ENCODE results near the gene CEPT1. TPM values are rescaled to one million over a fixed set of nuclear protein-coding genes. Genes with fewer than 3 reads are reported as not detected.

Gene CEPT1
- total and polyA plus RNA-seq, 9 of the 15 experiments (the other 6 are each of a cell fraction or from before 2014, with no cell fraction given) = 24.4 to 72.6 (median 42.4) TPM

- no peak for TF ChIP-seq ZNF407 (IDR thresholded peaks at IDR 0.05; ENCODE audit: low read depth)
- TF ChIP-seq SRSF7 (optimal IDR thresholded peaks at IDR 0.05; ENCODE audit: low read depth, low read length) = no peak
- TF ChIP-seq KLF6 (CRISPR knock-in tag; IDR thresholded peaks at IDR 0.05; ENCODE audit: borderline replicate concordance) = peak; percentile 94
- no peak for TF ChIP-seq SP2 (IDR thresholded peaks at IDR 0.05; ENCODE audit: extremely low read depth, low read depth, low read length, poor library complexity, severe bottlenecking)
- TF ChIP-seq SAP30 (IDR thresholded peaks at IDR 0.05; ENCODE audit: borderline replicate concordance, insufficient read depth, low read depth, low read length, poor library complexity, severe bottlenecking) = no peak
- no peak for TF ChIP-seq ZBTB33 (CRISPR knock-in tag; IDR thresholded peaks at IDR 0.05)
- no peak for TF ChIP-seq HLTF (IDR thresholded peaks at IDR 0.05)
- no peak for TF ChIP-seq SLC30A9 (CRISPR knock-in tag; IDR thresholded peaks at IDR 0.05)
- no peak for TF ChIP-seq RBM34 (IDR thresholded peaks at IDR 0.05; ENCODE audit: borderline replicate concordance, insufficient read depth, low read length)
- TF ChIP-seq ZNF444 (CRISPR knock-in tag; IDR thresholded peaks at IDR 0.05) = no peak
- TF ChIP-seq KLF1 (tag; IDR thresholded peaks at IDR 0.05) = peak; percentile 92
- TF ChIP-seq ZNF695 (CRISPR knock-in tag; IDR thresholded peaks at IDR 0.05) = no peak
- TF ChIP-seq XRCC4 (IDR thresholded peaks at IDR 0.05; ENCODE audit: extremely low read depth, insufficient read depth, insufficient read length) = no peak
- no peak for TF ChIP-seq FOXJ3 (CRISPR knock-in tag; IDR thresholded peaks at IDR 0.05)
- TF ChIP-seq, protein P1, sequence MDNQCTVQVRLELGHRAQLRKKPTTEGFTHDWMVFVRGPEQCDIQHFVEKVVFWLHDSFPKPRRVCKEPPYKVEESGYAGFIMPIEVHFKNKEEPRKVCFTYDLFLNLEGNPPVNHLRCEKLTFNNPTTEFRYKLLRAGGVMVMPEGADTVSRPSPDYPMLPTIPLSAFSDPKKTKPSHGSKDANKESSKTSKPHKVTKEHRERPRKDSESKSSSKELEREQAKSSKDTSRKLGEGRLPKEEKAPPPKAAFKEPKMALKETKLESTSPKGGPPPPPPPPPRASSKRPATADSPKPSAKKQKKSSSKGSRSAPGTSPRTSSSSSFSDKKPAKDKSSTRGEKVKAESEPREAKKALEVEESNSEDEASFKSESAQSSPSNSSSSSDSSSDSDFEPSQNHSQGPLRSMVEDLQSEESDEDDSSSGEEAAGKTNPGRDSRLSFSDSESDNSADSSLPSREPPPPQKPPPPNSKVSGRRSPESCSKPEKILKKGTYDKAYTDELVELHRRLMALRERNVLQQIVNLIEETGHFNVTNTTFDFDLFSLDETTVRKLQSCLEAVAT (IDR thresholded peaks at IDR 0.05) = no peak
Measured at GRCh38 chr1:111161843-111162487, 21.9 kb downstream of the CEPT1 start (continued).

All from K562 (cell line).